HG02852 (cell line): ENCODE data around the gene MADD.

ENCODE experiments used
- ATAC-seq: cut with Tn5 transposase; IDR thresholded peaks from one replicate; pipeline ENCODE4 v1.9.1; 2021; ENCODE audit warnings: mild to moderate bottlenecking, moderate library complexity; ENCODE audit not compliant: unreplicated experiment

The MADD gene

GRCh38 chr11:47249378-47249715 lies 20.6 kb upstream of the MADD start:
- no peak for ATAC-seq

- ATAC-seq, result no peak
Measured at GRCh38 chr11:47251751-47252150, 18.2 kb upstream of the MADD start.

GRCh38 chr11:47253660-47254059 lies 16.3 kb upstream of the MADD start:
- no peak for ATAC-seq

- no peak for ATAC-seq
Measured at GRCh38 chr11:47254386-47254785, 15.5 kb upstream of the MADD start.

- ATAC-seq, result no peak
Measured at GRCh38 chr11:47256374-47256773, 13.6 kb upstream of the MADD start.

- no peak for ATAC-seq
Measured at GRCh38 chr11:47257177-47257516, 12.8 kb upstream of the MADD start.

- ATAC-seq, result no peak
Measured at GRCh38 chr11:47257517-47258316, 12.2 kb upstream of the MADD start, which contains the start of gene NR1H3. TSS of gene NR1H3 (plus strand) at chr11:47257996. CDS start at chr11:47259217, 1,221 bp downstream.

- ATAC-seq, result no peak
Measured at GRCh38 chr11:47258317-47258902, 11.5 kb upstream of the MADD start.

GRCh38 chr11:47259232-47259977 lies 10.5 kb upstream of the MADD start:
- peak; percentile 48 for ATAC-seq

- no peak for ATAC-seq
Measured at GRCh38 chr11:47260366-47260765, 9.6 kb upstream of the MADD start.

- ATAC-seq, result no peak
Measured at GRCh38 chr11:47261291-47261800, 8.6 kb upstream of the MADD start.

GRCh38 chr11:47264119-47264518 lies 5.8 kb upstream of the MADD start:
- no peak for ATAC-seq

- ATAC-seq, result no peak
Measured at GRCh38 chr11:47264521-47264920, 5.4 kb upstream of the MADD start.

GRCh38 chr11:47267876-47268275 lies 2.1 kb upstream of the MADD start:
- ATAC-seq, result no peak

GRCh38 chr11:47268448-47269001 lies 1.4 kb upstream of the MADD start:
- no peak for ATAC-seq

- peak; percentile 45 for ATAC-seq
Measured at GRCh38 chr11:47269002-47269828, 718 bp upstream of the MADD start.

GRCh38 chr11:47270331-47271271 lies 668 bp downstream of the MADD start:
- ATAC-seq, result no peak

GRCh38 chr11:47271328-47271727 lies 1.4 kb downstream of the MADD start:
- no peak for ATAC-seq

- peak; percentile 19 for ATAC-seq
Measured at GRCh38 chr11:47271961-47272661, 2.2 kb downstream of the MADD start.
